Liver (tissue), 3 donors: ENCODE measurements around the gene UNKL.

ENCODE experiments used
- EGR1 ChIP-seq, 2 donors: IDR thresholded peaks; 2 replicates each; pipeline ENCODE4 v1.6.1; 2016 to 2018; ENCODE audit warnings: antibody characterized with exemption in 2 of 2, low read depth in 2 of 2
- GABPA ChIP-seq, 2 donors: IDR thresholded peaks in 1 of 2; conservative IDR thresholded peaks in 1 of 2; 2 replicates each; pipeline ENCODE4 v1.6.1; 2016; ENCODE audit warnings: antibody characterized with exemption in 2 of 2, mild to moderate bottlenecking in 1 of 2, moderate library complexity in 1 of 2
- HNF4A ChIP-seq, 2 donors: conservative IDR thresholded peaks; 2 replicates each; pipeline ENCODE4 v1.6.1; 2016; ENCODE audit warnings: antibody characterized with exemption in 2 of 2, mild to moderate bottlenecking in 2 of 2
- JUND ChIP-seq, 2 donors: IDR thresholded peaks; 2 replicates each; pipeline ENCODE4 v1.6.1; 2016; ENCODE audit warnings: antibody characterized with exemption in 2 of 2
- RAD21 ChIP-seq, 2 donors: IDR thresholded peaks; 2 replicates each; pipeline ENCODE4 v1.6.1; 2016; ENCODE audit warnings: antibody characterized with exemption in 2 of 2, mild to moderate bottlenecking in 2 of 2
- RXRA ChIP-seq, 2 donors: IDR thresholded peaks; 2 replicates each; pipeline ENCODE4 v1.6.1; 2017 to 2018; ENCODE audit warnings: antibody characterized with exemption in 2 of 2, mild to moderate bottlenecking in 1 of 2
- SP1 ChIP-seq: IDR thresholded peaks from 2 replicates; pipeline ENCODE4 v1.6.1; 2018; ENCODE audit warnings: antibody characterized with exemption, mild to moderate bottlenecking
- TAF1 ChIP-seq: conservative IDR thresholded peaks from 2 replicates; pipeline ENCODE4 v1.6.1; 2016; ENCODE audit warnings: antibody characterized with exemption, mild to moderate bottlenecking
- YY1 ChIP-seq: IDR thresholded peaks from 2 replicates; pipeline ENCODE4 v1.6.1; 2016; ENCODE audit warnings: antibody characterized with exemption, mild to moderate bottlenecking
- TF ChIP-seq, protein P1 (sequence below): fragments of 150-350 bp; IDR thresholded peaks from 2 replicates; pipeline ENCODE4 v1.5.1; 2017; ENCODE audit warnings: improper control_type of control experiment, low read depth, low read length; ENCODE audit not compliant: missing input control
- TF ChIP-seq, protein P2 (sequence below): IDR thresholded peaks from 2 replicates; pipeline ENCODE4 v1.6.1; 2016; ENCODE audit warnings: antibody characterized with exemption
- TF ChIP-seq, protein P3 (sequence below): IDR thresholded peaks from 2 replicates; pipeline ENCODE4 v1.6.1; 2016; ENCODE audit warnings: antibody characterized with exemption, mild to moderate bottlenecking
- TF ChIP-seq, protein P4 (sequence below): IDR thresholded peaks from 2 replicates; pipeline ENCODE4 v1.6.1; 2016; ENCODE audit warnings: antibody characterized with exemption
- donor health status: healthy.
- donor health status: healthy.

DNA sequence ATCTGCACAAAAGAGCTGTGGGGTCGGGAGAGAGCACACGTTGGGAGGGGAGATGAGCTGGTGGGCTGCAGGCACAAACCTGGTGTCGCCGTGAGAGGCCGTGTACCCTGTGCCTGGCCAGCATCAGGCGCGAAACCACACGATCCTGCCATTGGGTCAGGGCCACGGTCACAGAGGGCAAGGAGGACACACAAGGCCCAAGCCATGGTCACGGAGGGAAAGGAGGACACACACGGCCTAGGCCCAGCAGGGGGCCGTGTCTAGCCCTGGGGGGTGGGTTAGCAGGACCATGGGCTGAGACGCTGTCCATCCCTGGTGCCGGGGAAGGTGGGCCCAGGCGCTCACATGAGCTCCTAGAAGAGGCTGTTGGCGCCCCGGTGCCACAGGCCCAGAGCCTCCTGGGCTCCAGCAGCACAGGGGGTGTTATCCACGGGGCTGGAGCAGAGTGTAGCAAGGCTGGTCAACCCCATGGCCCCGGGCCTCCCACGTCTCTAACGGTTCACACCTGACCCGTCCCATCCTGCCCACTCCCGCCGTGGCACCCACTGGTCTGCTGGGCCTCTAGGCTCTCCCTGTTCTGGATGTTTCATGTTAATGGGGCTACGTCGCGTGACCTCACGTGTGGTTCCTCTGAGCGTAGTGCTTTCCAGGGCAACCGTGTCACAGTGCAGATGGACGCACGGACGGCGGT lies 37.3 kb upstream of the UNKL start:
- TF ChIP-seq, protein P1, sequence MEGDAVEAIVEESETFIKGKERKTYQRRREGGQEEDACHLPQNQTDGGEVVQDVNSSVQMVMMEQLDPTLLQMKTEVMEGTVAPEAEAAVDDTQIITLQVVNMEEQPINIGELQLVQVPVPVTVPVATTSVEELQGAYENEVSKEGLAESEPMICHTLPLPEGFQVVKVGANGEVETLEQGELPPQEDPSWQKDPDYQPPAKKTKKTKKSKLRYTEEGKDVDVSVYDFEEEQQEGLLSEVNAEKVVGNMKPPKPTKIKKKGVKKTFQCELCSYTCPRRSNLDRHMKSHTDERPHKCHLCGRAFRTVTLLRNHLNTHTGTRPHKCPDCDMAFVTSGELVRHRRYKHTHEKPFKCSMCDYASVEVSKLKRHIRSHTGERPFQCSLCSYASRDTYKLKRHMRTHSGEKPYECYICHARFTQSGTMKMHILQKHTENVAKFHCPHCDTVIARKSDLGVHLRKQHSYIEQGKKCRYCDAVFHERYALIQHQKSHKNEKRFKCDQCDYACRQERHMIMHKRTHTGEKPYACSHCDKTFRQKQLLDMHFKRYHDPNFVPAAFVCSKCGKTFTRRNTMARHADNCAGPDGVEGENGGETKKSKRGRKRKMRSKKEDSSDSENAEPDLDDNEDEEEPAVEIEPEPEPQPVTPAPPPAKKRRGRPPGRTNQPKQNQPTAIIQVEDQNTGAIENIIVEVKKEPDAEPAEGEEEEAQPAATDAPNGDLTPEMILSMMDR: no peak
- TF ChIP-seq HNF4A (conservative IDR thresholded peaks at IDR 0.05): no peak
- no peak for TF ChIP-seq SP1
- TF ChIP-seq, protein P2, sequence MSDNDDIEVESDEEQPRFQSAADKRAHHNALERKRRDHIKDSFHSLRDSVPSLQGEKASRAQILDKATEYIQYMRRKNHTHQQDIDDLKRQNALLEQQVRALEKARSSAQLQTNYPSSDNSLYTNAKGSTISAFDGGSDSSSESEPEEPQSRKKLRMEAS: no peak
- TF ChIP-seq YY1: no peak
- TF ChIP-seq EGR1 (IDR thresholded peaks at IDR 0.05; ENCODE audit: low read depth in 2 of 2): no peak
- no peak for TF ChIP-seq RXRA (IDR thresholded peaks at IDR 0.05)
- TF ChIP-seq, protein P3, sequence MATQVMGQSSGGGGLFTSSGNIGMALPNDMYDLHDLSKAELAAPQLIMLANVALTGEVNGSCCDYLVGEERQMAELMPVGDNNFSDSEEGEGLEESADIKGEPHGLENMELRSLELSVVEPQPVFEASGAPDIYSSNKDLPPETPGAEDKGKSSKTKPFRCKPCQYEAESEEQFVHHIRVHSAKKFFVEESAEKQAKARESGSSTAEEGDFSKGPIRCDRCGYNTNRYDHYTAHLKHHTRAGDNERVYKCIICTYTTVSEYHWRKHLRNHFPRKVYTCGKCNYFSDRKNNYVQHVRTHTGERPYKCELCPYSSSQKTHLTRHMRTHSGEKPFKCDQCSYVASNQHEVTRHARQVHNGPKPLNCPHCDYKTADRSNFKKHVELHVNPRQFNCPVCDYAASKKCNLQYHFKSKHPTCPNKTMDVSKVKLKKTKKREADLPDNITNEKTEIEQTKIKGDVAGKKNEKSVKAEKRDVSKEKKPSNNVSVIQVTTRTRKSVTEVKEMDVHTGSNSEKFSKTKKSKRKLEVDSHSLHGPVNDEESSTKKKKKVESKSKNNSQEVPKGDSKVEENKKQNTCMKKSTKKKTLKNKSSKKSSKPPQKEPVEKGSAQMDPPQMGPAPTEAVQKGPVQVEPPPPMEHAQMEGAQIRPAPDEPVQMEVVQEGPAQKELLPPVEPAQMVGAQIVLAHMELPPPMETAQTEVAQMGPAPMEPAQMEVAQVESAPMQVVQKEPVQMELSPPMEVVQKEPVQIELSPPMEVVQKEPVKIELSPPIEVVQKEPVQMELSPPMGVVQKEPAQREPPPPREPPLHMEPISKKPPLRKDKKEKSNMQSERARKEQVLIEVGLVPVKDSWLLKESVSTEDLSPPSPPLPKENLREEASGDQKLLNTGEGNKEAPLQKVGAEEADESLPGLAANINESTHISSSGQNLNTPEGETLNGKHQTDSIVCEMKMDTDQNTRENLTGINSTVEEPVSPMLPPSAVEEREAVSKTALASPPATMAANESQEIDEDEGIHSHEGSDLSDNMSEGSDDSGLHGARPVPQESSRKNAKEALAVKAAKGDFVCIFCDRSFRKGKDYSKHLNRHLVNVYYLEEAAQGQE: no peak
- TF ChIP-seq GABPA (IDR thresholded peaks at IDR 0.05 in 1 of 2, conservative IDR thresholded peaks at IDR 0.05 in 1 of 2): no peak
- TF ChIP-seq, protein P4, sequence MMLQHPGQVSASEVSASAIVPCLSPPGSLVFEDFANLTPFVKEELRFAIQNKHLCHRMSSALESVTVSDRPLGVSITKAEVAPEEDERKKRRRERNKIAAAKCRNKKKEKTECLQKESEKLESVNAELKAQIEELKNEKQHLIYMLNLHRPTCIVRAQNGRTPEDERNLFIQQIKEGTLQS: no peak
- TF ChIP-seq JUND (IDR thresholded peaks at IDR 0.05): no peak
- TF ChIP-seq TAF1: no peak
- no peak for TF ChIP-seq RAD21 (IDR thresholded peaks at IDR 0.05)
